Fibroblast of gingiva (primary cell): ENCODE measurements around the gene GAS6.
A peak's percentile ranks its signal among the peaks of the same experiment; 100 is the strongest.
"Not testable (repeated sequence)": the region's sequence is repeated elsewhere in the genome, so short reads cannot be mapped to it uniquely, and the experiment has no call there.

Source experiments
- DNase-seq: peaks from one replicate; pipeline ENCODE4 v3.0.0-alpha.2; 2011; ENCODE audit warnings: low read depth

GAS6 gene

GRCh38 chr13:113867913-113868312, 4.0 kb upstream of the GAS6 start:
- not testable (repeated sequence) for DNase-seq

GRCh38 chr13:113865427-113865826, 1.6 kb upstream of the GAS6 start:
- DNase-seq: no peak

- peak; percentile 48 for DNase-seq
These were observed 506 bp upstream of the GAS6 start for GRCh38 chr13:113864273-113864890.

GRCh38 chr13:113862931-113863523, 849 bp downstream of the GAS6 start:
- DNase-seq: no peak

- peak; percentile 17 for DNase-seq
These were observed 1.5 kb downstream of the GAS6 start for GRCh38 chr13:113862191-113862930.

- no peak for DNase-seq
These were observed 2.3 kb downstream of the GAS6 start for GRCh38 chr13:113861433-113862030.

GRCh38 chr13:113860665-113861432, 3.0 kb downstream of the GAS6 start:
- DNase-seq: no peak

- DNase-seq: no peak
These were observed 3.7 kb downstream of the GAS6 start for GRCh38 chr13:113860051-113860664.

GRCh38 chr13:113859311-113860050, 4.4 kb downstream of the GAS6 start:
- DNase-seq: no peak

- DNase-seq: no peak
These were observed 6.2 kb downstream of the GAS6 start for GRCh38 chr13:113857531-113858195.

GRCh38 chr13:113856716-113857065, 7.2 kb downstream of the GAS6 start:
- DNase-seq: peak; percentile 59

- DNase-seq: no peak
These were observed 7.8 kb downstream of the GAS6 start for GRCh38 chr13:113855931-113856715.

- peak; percentile 32 for DNase-seq
These were observed 8.6 kb downstream of the GAS6 start for GRCh38 chr13:113855012-113855921.

- DNase-seq: no peak
These were observed 9.5 kb downstream of the GAS6 start for GRCh38 chr13:113854238-113855011.

GRCh38 chr13:113853518-113854237, 10.2 kb downstream of the GAS6 start:
- DNase-seq: no peak

GRCh38 chr13:113852536-113853517, 11.0 kb downstream of the GAS6 start:
- no peak for DNase-seq
